Urinary bladder (tissue), 4 donors: ENCODE measurements around the gene TNFRSF14. TPM values are rescaled to one million over a fixed set of nuclear protein-coding genes. Genes with fewer than 3 reads are reported as not detected.

Source experiments
- DNase-seq: peaks from one replicate; pipeline ENCODE4 v3.0.0-alpha.2; 2015; ENCODE audit errors: extremely low spot score
- H3K27ac ChIP-seq: one replicate; pipeline ENCODE4 v1.5.1; 2013; ENCODE audit warnings: low read depth, mild to moderate bottlenecking, moderate library complexity
- H3K36me3 ChIP-seq: one replicate; pipeline ENCODE4 v1.6.1; 2013; ENCODE audit warnings: mild to moderate bottlenecking, moderate library complexity; ENCODE audit not compliant: insufficient read depth
- H3K4me1 ChIP-seq: one replicate; pipeline ENCODE4 v1.6.1; 2013; ENCODE audit warnings: mild to moderate bottlenecking, moderate library complexity; ENCODE audit not compliant: insufficient read depth
- H3K4me3 ChIP-seq: one replicate; pipeline ENCODE4 v1.5.1; 2013; ENCODE audit warnings: low read depth, low read length
- WGBS: extraction: QIAGEN DNeasy Blood & Tissue Kit; methylation state at CpG from one replicate; pipeline ENCODE4 v1.1.7; 2013; 5-methylcytosine and 5-hydroxymethylcytosine counted together
- polyA plus RNA-seq: library from polyadenylated mRNA; stranded (reverse); fragments of 200-250 nt; gene quantifications from one replicate; pipeline ENCODE4 v1.2.3, GENCODE V29; 2013
- total RNA-seq: library from RNA; depleted of rRNA; stranded (reverse); fragments of >200 nt; gene quantifications from one replicate; pipeline ENCODE4 v1.2.3, GENCODE V29; 2014
- donor health status: healthy with polysubstance abuse.
- donor health status: healthy.

TNFRSF14 gene
- total and polyA plus RNA-seq, 2 donors: 19.2 to 75.5 TPM

DNA sequence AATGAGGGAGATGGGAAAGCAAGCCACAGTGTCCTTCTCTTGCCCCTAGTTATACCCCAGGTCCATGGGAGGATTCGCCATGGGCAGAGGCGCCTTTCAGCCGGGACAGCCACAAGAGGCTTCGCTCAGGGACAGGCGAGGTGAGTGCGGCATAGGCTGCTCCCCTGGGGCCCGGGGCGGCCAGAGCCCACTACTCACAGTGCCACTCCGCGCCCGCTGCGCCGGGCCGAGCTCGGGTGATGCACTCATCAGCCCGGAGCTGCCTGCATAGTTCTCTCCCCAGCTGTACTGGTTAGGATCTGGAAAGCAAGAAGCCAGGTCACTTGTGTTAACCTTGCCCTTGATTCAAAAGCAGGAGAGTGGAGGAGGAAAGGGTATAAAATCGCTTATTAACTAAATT, 38.2 kb upstream of the TNFRSF14 start:
- H3K27ac ChIP-seq: no peak overlapping the region
- H3K36me3 ChIP-seq: peaks cover 11% of the 10 kb centered on the region
- no peak overlapping the region for H3K4me3 ChIP-seq
- no peak for DNase-seq
- H3K4me1 ChIP-seq: no peaks in the 10 kb centered on the region
- 95% methylated on average over 17 of the region's 17 CpGs for WGBS

DNA sequence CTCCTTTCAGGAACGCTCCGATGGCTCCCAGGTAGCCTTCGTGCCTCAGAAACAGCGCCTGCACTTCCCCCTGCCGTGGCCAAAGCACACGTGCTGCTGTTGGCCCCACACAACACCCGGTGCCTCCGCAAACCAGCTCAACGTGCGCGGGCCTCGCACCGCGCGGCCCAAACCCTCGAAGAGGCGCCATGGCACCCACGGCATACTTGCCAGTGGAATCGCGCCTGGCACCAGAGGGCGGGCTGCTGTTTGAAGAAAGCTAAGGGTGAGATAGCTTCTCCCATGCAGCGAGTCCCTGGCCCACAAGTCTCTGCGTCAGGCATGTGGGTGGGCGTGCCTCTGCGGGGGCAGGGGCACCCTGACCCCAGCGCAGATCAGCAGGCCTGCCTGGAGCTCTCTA, 37.6 kb upstream of the TNFRSF14 start:
- Histone ChIP-seq H3K27ac (no peak overlapping the region), H3K4me1 (no peaks in the 10 kb centered on the region), H3K36me3 (peaks cover 11% of the 10 kb centered on the region), H3K4me3 (no peak overlapping the region)
- 94% methylated on average over 26 of the region's 26 CpGs for WGBS
- no peak for DNase-seq

DNA sequence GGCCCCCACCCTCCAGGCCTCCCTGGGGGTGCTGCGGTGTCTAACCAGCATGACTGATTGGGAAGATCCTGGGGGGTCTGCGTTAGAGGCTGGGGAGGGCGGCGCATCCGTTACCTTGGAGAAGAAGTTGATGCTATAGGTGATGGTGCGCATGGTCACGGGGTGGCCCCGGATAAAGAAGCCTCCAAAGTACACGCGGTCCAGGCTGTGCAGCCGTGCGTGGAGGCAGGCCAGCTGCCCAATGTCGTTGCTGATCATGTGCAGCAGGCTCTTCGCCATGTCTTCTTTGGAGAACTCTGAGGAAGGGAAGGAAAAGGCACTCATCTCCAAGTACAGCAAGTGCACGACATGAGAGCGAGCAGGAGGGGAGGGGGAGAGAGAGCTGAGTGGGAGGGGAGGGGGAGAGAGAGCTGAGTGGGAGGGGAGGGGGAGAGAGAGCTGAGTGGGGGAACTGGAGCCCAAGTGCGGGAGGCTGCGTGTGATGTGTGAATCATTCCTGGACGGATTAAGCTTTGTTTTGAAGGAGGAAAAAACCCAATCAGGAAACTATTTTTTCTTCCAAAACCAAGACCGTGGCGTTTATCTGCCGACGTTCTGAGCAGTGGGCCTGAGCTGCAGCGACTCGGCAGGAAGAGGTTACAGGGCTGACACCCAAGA, 37.0 kb upstream of the TNFRSF14 start:
- 88% methylated on average over 25 of the region's 25 CpGs for WGBS
- Histone ChIP-seq H3K4me3 (no peak overlapping the region), H3K36me3 (peaks cover 11% of the 10 kb centered on the region), H3K27ac (no peak overlapping the region), H3K4me1 (no peaks in the 10 kb centered on the region)
- DNase-seq: no peak

DNA sequence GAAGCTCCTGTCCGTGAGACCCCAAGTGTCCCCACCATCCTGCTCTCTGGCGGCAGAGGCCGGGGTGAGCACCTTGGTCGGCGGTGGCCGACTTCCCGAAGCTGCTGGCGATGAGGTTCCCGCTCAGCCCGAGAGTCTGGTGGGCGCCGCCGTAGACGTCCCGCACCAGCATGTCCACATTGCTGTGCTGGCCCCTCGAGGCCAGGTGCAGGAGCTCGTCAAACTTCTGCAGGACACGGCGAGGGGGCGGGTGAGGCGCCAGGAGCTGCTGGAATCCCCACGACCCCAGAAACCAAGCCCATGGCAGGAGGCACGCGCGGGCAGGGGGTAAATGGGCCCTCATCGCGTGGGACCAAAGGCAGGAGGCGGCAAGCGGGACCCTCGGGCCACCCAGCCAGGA, 36.4 kb upstream of the TNFRSF14 start:
- DNase-seq: no peak
- peaks cover 11% of the 10 kb centered on the region for H3K36me3 ChIP-seq
- 94% methylated on average over 30 of the region's 30 CpGs for WGBS
- H3K4me1 ChIP-seq: no peaks in the 10 kb centered on the region
- no peak overlapping the region for H3K27ac ChIP-seq
- no peak overlapping the region for H3K4me3 ChIP-seq

DNA sequence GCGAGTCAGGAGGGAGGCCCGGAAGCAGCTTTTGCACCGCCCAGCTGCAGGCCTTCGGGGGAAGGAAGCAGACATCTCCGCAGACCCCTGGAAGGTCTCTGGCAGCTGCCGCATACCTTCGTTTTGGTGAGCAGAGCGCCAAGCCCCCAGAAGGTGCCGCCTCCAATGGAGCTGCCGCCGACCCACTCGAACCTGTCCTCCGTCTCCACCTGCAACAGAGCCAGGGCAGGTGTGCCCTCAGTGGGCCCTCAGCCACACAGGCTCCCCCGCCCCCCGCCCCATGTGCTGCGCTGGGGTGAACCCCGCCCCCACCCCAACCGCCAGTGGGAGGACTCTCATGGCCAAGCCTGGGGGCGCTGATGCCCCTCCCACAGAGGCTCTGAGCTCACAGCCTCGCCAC, 36.0 kb upstream of the TNFRSF14 start:
- no peak overlapping the region for H3K4me3 ChIP-seq
- peaks cover 11% of the 10 kb centered on the region for H3K36me3 ChIP-seq
- peaks cover 2% of the 10 kb centered on the region for H3K4me1 ChIP-seq
- DNase-seq: no peak
- no peak overlapping the region for H3K27ac ChIP-seq
- WGBS: 95% methylated on average over 20 of the region's 20 CpGs

GRCh38 chr1:2520806-2521205, 35.4 kb upstream of the TNFRSF14 start:
- no peak for DNase-seq
- Histone ChIP-seq H3K4me3 (no peak overlapping the region), H3K4me1 (peaks cover 2% of the 10 kb centered on the region), H3K36me3 (peaks cover 11% of the 10 kb centered on the region), H3K27ac (no peak overlapping the region)
- 92% methylated on average over 21 of the region's 21 CpGs for WGBS

DNA sequence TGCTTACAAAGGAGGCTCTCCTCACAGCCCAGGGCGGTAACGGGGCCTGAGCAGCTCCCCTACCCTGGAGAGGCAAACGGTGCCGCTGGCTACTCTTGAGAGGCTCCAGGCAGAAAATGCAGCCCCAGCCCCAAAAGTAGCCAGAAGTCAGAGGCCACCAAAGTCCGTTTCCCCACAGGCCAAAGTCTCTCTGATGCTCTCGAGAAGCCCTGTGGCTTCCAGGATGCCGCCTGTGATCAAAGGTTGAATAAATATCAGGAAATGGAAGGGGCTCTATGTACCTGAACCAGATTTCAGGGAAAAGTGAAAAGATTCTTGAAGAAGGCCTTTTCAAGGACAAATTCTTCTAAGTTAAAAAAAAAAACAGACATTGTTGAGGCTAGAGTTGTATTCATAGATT, 33.9 kb upstream of the TNFRSF14 start:
- H3K27ac ChIP-seq: no peak overlapping the region
- H3K4me3 ChIP-seq: no peak overlapping the region
- 88% methylated on average over 7 of the region's 7 CpGs for WGBS
- no peak for DNase-seq
- H3K4me1 ChIP-seq: peaks cover 2% of the 10 kb centered on the region
- H3K36me3 ChIP-seq: peaks cover 6% of the 10 kb centered on the region

GRCh38 chr1:2523191-2523890, 32.8 kb upstream of the TNFRSF14 start:
- no peak overlapping the region for H3K4me3 ChIP-seq
- DNase-seq: no peak
- H3K27ac ChIP-seq: no peak overlapping the region
- peaks cover 2% of the 10 kb centered on the region for H3K36me3 ChIP-seq
- peaks cover 2% of the 10 kb centered on the region for H3K4me1 ChIP-seq
- 53% methylated on average over 32 of the region's 32 CpGs for WGBS

- Histone ChIP-seq H3K4me3 (no peak overlapping the region), H3K4me1 (peaks cover 2% of the 10 kb centered on the region), H3K27ac (no peak overlapping the region), H3K36me3 (peaks cover under 1% of the 10 kb centered on the region)
- 74% methylated on average over 10 of the region's 10 CpGs for WGBS
- DNase-seq: no peak
Observed at GRCh38 chr1:2523891-2524609, 32.1 kb upstream of the TNFRSF14 start.

DNA sequence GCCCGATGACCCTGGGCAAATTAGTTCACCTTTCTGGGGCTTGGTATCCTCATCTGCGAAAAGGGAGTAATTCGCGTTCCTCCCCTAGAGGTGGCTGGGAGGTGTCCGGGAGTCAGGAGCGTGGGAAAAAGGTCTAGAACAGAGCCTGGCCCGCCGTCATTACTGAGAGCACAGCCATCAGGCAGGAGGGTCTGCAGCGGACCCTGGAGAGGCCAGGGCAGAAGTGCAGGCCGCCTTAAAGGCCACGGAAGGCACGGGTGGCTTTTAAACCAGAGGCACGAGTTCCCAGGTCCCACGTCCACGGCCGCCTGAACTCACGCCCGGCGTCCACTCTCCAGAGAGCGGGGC, 30.6 kb upstream of the TNFRSF14 start:
- Histone ChIP-seq H3K36me3 (no peaks in the 10 kb centered on the region), H3K4me1 (peaks cover 2% of the 10 kb centered on the region), H3K27ac (no peak overlapping the region), H3K4me3 (peak overlapping the region; percentile 71)
- 4% methylated on average over 20 of the region's 20 CpGs for WGBS
- DNase-seq: no peak

DNA sequence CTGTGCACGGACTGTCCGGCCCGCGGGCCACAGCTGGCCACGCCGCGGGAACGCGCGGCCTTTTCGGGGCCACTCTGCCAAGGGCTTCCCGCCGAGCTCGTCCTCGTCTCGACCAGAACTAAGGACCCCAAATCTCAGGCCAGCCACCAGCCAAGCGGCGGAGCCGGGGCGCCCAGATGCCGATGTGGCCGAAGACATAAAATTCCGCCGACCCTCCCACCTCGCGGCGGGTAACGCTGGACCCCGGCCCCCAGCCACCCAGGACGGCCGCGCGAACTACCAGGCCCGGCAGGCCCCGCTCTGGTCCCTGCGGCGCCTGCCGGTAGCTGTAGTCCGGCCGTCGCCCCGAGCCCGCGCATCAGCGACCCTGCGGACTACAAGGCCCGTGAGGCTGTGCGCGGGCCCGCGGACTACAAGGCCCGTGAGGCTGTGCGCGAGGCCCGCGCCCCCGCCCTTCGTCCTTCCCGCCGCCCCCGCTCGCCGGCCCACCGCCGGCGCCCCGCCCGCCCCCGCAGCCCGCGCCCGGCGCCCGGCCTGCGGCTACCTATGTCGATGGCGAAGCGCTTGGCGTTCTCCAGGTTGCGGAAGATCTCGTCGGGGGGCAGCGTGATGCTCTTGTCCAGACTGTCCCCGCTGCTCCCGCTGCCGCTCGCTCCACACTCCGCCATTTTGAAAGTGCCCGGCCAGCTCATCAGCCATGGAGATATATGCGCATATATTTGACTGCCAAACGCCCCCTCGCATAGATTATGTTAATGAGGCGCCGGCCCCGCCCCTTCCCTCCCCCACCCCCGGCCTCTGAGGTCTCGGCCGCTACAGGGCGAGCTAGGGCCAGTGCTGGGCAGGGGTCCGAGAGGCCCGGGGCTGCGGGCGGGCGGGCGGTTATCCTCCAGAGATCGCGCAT, 30.0 kb upstream of the TNFRSF14 start, which contains the start of gene PANK4:
Gene PANK4 (minus strand): TSS at position 677 of the 904 bp plus-strand sequence. CDS start 9 bp downstream, at position 668.
- peak within 1 kb of the TSS; percentile 71 for H3K4me3 ChIP-seq
- peak; percentile 72 for DNase-seq
- under 1% methylated on average over 107 of the region's 107 CpGs for WGBS
- H3K27ac ChIP-seq: no peak within 1 kb of the TSS
- H3K36me3 ChIP-seq: no peaks in the 10 kb centered on the region
- H3K4me1 ChIP-seq: peaks cover 2% of the 10 kb centered on the region

- Histone ChIP-seq H3K27ac (no peak overlapping the region), H3K36me3 (no peaks in the 10 kb centered on the region), H3K4me3 (peak overlapping the region; percentile 71), H3K4me1 (peaks cover 2% of the 10 kb centered on the region)
- WGBS: 41% methylated on average over 20 of the region's 20 CpGs
- no peak for DNase-seq
Observed at GRCh38 chr1:2526824-2527555, 29.2 kb upstream of the TNFRSF14 start.

- Histone ChIP-seq H3K4me3 (no peak overlapping the region), H3K36me3 (no peaks in the 10 kb centered on the region), H3K4me1 (peaks cover 2% of the 10 kb centered on the region), H3K27ac (no peak overlapping the region)
- WGBS: 89% methylated on average over 4 of the region's 4 CpGs
- no peak for DNase-seq
Observed at GRCh38 chr1:2527556-2527860, 28.7 kb upstream of the TNFRSF14 start.
